UCSD-AML1 (cell line): ENCODE measurements around the gene DCP1A.
"Not testable (repeated sequence)": the region's sequence is repeated elsewhere in the genome, so short reads cannot be mapped to it uniquely, and the experiment has no call there.

Source experiments
- DNase-seq: peaks from one replicate; lab custom pipeline; 2025; ENCODE audit not compliant: unreplicated experiment; lab: John Stamatoyannopoulos, UW

The DCP1A gene

DNA sequence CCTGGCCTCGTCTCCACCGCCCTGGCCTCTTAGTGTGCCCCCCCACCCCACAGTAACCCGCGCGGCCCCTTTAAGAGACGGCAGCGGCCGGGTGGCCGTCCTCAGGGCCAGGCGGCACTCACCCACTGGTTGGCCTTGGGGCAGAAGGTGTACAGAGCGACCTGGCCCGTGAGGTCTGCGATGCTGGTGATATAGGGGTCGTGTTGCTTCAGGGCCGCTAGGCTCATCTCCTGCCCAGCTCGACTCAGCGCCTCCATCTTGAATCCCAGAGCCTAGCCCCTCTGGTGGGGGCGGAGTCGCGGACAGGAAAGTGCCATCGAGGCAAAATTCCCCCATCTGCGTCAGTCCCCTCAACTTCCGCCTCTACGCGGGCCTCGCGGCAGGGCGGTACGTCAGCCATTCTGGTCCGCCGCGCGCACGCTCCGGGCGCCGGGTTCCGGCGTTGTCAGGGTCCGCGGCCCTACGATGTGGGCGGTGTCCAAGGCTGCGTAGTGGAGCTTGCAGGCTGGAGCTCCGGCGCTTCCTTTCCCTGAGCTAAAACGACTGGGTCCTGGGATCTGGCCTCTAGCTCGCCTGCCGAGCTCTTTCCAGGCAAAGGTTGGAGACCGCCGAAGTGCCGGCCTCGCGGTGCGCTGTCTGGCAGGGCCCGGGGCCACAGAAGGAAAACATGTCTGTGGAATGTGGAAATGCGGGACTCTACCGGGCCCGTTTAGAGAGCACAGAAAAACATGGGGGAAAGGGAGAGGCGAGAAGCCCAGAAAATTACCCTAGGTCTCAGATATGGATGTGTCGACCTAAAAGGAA lies at the start of gene DCP1A:
Gene DCP1A (minus strand): TSS at position 283 of the 804 bp plus-strand sequence. CDS start 26 bp downstream, at position 257.
- peak; percentile 98 for DNase-seq

DNA sequence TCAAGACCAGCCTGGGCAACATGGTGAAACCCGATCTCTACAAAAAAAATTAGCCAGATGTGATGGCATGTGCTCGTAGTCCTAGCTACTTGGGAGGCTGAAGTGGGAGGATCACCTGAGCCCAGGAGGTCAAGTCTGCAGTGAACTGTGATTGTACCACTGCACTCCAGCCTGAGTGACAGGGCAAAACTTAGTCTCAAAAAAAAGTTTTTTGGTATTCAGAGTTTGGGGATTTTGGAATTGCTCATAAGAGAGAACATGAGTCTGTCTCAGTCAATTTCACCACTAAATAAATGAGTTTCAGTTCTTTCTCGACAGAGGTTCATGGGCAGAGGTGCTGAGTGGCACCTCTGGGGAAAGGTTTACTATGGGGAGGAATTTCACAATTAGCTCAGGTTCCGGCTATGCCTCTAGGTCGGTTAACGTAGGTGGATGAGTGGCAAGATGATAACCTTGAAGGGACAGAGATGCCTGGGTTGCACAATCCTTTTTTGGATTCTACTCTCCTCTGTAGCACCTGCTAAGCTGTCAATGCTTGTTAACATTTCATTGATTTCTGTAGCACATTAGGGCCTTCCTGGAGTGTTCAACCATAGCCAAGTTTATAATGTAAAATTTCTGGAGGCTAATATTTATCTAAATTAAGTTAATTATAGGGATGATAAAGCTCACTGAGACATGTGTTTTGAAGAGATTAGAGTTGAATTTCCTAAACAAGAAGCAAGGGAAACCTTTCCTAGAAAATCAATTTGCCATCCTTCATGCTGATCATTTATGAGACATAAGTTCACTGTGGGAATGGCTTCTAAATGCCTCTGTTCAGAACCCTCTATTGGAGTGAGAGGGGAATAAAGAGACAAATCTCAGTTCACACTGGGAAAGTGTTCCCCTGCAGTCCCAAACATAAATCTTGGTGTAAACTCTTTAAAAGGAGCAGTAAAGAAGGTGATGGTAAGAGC lies 37.4 kb upstream of the DCP1A start:
- DNase-seq, result no peak

DNA sequence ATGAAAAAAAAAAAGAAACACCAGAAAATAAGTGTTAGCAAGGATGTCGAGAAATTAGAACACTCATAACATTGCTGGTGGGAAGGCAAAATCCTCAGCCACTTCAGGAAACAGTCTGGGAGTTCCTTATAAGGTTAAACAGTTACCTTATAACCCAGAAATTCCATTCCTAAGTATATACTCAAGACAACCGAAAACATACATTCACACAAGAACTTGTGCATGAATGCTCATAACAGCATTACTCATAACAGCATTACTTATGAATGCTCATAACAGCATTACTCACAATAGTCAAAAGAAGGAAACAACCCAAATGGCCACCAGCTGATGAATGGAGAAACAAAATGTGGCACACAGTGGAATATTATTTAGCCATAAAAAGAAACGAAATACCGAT lies 34.8 kb upstream of the DCP1A start:
- no peak for DNase-seq

DNA sequence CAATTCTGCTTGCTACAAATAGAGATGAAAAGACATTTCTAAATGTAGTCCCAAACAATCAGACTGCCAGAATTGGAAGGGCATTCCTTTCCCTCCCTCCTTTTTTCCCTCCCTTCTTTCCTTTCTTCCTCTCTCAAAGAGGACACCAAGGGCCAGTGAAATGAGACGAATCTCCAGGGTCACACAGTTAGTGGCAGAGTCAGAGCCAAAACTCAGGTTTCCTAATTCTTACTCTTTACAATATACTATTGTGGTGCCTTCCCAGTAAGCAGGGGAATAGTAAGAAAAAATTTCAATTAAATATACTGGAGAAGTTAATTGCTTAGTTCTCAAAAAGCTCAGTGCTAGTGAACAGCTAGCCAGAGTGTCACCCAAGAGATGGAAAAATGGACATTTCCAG lies 33.0 kb upstream of the DCP1A start:
- DNase-seq, result no peak

DNA sequence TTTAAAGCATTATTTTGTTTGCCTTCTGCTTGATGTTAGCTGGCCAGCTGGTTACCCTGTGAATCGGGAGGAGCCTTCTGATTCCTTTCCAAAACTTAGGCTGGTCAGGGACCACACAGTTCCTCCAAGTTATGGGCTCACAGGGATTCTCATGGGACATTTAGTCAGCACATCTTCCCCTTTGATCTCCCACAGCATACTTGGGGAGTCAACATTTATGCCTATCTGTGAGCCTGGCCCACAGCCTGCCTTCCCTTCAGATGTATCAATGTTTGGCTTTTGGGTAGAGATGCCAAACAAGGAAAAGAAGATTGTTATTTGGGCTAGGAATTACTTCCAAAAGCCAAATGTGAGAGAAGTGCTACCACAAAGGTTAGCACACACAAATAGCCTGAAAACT lies 32.6 kb upstream of the DCP1A start:
- no peak for DNase-seq

DNA sequence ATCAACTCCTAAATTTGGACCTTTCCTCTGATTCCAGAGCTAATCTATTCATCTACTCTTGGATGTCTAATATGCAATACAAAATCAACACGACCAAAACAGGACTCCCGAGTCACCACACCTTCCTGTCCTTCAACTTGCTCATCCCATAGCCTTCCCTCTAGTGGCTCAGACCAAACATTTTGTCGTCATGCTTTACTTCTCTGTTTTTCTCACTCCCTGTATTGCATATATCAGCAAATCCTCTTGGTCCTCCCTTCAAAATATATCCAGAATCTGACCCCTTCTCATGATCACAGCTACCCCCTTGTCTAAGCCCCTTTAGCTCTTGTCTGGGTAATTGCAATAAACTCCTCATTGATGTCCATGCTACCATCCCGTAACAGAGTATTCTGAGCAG lies 30.5 kb upstream of the DCP1A start:
- no peak for DNase-seq

DNA sequence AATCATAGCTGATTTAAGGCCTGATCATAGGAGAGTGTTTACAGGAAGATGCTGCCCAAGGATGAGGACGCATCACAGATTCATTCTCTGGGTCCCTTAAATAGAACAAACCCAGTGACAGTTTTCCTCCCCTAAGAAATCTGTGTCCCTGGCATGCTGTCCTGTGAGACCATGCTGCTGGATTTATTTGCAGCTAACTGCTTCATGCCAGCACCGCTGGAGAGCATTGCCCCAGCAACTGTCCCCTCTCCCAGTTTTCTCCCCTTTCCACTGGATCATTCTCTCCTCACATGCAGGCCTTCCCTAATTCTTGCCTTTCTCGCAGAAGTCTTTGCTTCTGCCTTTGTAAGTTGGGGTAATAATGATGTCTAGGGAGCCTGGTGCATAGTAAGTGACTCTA lies 29.3 kb upstream of the DCP1A start:
- DNase-seq, result no peak

DNA sequence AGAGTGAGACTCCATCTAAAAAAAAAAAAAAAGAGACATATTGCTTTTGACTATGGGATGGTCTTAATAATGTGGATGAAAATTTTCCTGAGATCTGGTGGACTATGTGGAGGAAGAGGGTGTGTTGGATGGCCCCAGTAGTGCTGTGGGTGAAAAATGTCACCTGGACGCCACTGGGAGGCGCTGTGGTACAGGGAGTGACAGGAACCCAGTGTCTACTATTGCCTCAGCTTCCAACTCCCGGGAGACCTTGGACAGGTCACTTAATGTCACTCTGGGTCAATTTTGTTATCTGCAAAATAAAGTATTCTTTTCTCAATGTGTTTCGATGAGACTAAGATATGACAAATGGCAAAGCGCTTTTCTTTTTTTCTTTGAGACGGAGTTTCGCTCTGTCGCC lies 27.7 kb upstream of the DCP1A start:
- peak; percentile 58 for DNase-seq

DNA sequence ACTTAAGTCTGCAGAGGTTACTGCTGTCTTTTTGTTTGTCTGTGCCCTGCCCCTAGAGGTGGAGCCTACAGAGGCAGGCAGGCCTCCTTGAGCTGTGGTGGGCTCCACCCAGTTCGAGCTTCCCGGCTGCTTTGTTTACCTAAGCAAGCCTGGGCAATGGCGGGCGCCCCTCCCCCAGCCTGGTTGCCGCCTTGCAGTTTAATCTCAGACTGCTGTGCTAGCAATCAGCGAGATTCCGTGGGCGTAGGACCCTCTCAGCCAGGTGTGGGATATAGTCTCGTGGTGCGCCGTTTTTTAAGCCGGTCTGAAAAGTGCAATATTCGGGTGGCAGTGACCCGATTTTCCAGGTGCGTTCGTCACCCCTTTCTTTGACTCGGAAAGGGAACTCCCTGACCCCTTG lies 23.4 kb upstream of the DCP1A start:
- not testable (repeated sequence) for DNase-seq

DNA sequence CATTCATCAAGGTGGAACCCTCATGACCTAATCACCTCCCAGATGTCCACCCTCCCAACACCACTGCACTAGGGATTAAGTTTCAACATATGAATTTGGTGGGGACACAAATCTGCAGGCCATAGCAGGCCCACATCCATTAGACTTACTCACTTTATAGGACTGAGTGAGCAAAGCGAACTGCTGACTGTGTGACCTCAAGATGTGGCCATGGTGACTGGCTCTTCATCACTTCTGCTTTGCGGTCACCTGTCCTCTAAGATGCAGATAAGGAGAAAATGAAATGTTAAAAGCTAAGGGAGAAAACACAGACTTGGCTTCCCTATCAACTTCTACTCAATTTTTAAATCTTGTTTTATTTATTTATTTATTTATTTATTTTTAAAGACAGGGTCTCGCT lies 14.5 kb upstream of the DCP1A start:
- no peak for DNase-seq

DNA sequence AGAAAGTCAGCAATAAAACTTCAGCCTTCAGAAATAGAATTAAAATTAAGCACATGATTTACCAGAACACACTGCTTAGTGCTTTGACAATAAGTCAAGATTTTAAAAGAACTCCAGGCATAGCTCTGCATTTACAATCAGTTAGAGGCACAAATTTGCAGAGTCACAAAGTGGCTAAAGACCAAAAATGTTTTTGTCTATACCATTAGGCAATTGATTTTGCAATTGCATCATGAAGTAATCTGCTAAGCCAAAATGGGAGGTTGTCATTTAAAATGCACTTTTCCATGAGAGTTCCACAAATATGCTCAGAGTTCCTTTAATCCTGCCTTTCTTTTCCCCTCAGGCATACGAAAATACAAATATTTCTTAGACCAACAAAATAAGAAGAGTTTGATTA lies 10.1 kb upstream of the DCP1A start:
- no peak for DNase-seq

DNA sequence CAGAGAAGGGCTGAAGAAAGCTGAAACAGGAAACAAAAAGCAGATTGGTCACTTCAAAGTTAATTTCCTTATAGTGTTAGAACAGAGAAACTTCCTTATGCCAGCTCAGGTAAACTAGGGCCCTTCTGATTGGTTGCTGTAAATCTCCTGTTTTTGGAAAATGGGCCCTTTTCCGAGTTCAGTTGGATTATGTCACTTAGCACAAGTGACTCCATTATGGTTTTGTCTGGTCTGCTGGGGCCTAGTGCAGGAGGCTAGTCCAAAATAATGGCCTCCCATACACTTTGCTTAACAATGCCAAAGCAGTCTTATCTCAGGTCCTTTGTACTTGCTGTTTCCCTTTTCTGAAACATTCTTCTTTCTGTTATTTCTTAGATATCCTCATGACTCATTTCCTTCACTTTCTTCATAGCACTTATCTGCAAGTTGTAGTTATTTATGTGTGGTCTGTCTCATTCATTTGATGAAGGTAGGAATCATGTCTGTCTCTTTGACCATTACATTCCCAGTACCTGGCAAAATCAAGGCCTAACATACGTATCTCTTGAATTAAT lies 7.7 kb upstream of the DCP1A start:
- no peak for DNase-seq

DNA sequence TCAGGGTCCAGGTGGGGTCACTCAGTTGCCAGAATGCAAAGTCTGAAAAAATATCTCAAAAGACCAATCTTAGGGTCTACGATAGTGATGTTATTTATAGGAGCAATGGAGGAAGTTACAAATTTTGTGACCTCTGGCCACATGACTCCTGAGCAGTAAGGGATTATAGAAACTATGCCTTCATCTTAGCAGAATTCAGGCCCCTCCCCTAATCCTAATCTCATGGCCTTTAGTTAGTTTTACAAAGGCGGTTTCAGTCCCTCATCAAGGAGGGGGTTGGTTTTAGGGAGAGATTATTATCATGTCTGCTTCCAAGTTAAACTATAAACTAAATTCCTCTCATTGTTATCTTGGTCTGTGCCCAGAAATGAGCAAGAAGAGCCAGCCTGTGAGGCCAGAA lies 5.9 kb upstream of the DCP1A start:
- DNase-seq, result no peak

DNA sequence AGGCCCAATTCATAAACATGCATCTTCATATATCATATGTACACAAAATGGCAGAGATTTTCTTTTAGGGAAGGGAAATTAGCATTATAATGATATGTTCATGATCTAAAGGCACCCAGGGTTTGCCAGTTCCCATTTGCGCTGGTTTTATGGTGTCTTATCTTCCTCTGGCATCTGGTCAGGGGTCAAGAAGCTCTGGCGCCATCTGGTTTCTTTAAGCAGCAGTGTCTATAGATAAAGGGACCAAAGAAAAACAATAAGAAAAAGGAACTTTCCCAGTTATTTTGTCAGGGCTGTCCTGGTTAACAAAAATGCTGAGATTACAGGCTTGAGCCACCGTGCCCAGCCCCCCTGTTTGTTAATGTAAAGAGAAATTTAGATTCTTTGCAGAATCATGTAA lies 3.3 kb upstream of the DCP1A start:
- peak; percentile 44 for DNase-seq

DNA sequence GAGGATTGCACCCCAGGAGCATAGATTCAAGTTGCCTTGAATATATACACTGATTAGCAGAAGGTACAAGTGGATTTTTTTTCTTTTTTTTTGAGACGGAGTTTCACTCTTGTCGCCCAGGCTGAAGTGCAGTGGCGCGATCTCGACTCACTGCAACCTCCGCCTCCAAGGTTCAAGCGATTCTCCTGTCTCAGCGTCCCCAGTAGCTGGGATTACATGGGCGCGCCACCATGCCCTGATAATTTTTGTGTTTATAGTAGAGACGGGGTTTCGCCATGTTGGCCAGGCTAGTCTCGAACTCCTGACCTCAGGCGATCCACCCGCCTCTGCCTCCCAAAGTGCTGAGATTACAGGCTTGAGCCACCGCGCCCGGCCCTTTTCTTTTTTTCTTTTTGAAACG lies 775 bp upstream of the DCP1A start:
- not testable (repeated sequence) for DNase-seq

DNA sequence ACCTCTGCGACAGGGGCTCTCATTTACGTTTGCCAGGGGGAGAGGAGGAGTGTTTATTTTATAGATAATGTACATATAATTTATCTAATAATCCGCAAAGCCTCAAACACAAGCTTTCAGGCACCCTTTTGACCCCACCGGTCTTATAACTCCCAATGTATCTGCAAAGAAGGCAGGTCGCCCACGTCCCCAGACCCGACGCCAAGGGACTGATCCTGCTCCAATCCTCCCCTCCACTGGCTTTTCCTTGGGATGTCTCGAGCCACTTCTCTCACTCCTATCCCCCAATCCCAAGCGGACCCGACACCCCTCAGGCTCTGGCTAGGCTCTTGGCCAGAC lies 452 bp downstream of the DCP1A start:
- no peak for DNase-seq

DNA sequence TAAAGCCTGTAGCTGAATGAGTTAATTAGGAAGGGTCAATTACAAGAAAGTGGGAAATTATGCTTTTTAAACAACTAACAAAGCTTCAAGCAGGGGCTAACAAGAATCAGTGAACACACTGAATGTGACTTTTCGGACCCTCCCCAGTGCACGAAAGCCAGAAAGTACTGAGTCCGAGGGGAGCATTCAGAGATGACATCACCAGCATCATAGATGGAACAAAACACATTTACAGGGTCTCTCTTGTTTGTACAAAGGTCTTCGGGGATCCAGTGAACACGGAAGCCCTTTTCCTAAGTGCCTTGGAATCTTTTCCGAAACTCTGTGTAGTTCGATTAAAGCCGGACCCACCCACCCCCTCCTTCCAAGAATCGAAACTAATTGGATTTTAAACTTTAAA lies 829 bp downstream of the DCP1A start:
- DNase-seq, result no peak

DNA sequence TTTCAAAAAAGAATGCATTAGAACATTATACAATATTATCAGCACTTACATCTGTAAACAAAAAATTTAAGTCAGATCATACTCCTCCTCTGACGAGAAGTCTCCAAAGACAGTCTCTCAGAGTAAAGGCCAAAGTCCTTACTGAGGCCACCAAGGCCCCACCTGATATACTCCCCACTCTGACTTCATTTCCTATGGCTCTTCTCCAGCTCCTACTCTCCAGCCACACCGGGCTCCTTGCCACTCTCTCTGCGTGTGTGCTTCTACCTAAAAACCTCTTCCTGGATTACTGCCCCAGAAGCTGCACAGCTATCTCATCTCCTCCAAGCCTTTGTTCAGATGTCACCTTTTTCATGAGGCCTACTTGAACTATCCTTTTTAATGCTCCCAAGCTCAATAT lies 5.0 kb downstream of the DCP1A start:
- no peak for DNase-seq

DNA sequence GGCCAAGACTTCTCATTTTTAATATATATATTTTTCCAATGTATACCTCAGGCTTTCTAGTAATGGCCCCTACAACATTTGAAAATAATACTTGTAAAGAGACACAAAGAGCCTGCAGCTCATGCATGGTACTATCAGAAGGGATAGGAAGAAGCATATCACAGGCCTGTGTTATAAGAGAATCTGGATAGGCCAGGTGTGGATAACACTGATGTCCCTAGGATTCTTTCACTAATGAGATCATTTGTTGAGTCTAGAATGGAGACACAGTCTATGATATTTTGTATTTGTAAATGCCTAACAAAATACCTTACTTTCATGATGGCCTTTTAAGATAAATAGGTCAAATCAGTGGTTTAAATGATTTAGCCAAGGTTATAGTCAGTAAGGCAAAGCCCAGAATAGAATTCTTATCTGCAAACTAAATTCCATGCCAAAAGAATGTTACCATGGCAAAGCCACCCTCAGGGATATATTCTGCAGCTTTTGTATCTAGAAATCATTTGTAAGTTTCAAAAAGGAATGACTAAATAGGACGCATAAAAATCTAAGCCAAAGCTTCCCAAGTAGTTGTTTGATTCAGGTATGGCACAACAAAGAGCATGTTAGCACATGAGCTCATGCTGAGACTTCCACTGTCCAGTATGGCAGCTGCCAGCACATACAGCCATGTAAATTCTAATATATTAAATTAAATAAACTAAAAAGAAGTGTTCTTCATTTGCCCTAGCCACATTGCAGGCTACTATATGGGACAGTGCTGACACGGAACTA lies 10.0 kb downstream of the DCP1A start:
- no peak for DNase-seq

DNA sequence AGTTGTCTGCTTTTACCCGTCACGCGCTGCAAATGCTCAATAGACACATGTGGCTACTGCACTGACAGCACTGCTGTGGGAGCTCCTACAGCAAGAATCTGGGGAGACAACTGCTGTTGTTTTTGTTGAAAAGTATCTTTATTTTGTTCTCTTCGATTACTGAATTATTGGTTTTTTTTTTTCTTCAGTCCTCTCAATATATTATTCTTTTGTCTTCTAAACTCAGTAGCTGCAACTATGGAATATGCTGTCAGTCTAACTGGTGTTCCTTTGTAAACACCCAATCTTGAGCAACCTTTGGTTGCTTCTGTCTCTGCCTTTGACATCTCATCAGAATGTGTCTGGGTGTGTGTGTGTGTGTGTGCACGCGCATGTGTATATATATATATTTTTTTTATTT lies 12.6 kb downstream of the DCP1A start:
- DNase-seq, result no peak

DNA sequence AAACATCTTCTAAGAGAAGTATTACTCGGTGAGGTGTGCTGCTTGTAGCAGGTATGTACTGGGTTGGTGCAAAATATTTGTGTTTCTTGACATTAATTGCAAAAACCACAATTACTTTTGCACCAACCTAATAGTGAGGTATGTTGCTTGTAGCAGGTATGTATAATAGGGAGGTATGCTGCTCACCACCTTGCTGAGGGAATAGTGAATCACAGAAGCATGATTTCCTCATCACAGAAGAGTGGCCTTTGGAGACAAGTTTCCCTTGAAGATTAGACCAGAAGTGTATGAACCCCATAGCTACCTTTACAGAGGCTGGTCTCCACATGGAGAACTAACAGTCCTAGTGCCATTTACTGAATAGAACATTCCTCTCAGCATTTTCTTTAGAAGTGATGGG lies 15.5 kb downstream of the DCP1A start:
- no peak for DNase-seq
